Lower leg skin (tissue), 3 donors: Measurements from ENCODE around the gene KATNA1.

ENCODE experiments used
- POLR2A ChIP-seq, 2 donors: fragments of 450-650 bp; IDR thresholded peaks; one replicate each; pipeline ENCODE4 v1.6.1; 2016 to 2017; ENCODE audit warnings: antibody characterized with exemption in 2 of 2, mild to moderate bottlenecking in 1 of 2, moderate library complexity in 1 of 2
- TF ChIP-seq, protein P1 (sequence below), 3 donors: fragments of 450-650 bp; IDR thresholded peaks; one replicate each; pipeline ENCODE4 v1.5.1; 2016; ENCODE audit warnings: antibody characterized with exemption in 3 of 3, mild to moderate bottlenecking in 3 of 3, moderate library complexity in 2 of 3

DNA sequence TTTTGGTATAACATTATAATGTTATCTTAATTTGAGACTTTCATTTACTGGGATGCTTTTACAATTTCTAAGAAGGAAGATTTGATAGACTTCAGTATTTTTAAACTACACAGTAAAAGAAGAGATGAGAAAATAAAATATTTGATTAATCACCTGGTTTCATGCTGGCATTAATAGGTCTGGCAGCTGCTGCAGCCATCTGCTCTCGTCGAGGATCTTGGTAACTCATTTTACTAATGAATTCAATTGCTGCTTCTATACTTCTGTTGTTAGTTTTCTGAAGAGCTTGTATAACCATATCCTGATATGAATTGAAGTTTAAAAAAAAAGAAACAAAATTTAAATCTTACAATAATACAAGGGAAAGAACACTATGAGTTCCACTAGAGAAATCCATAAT lies 46.4 kb upstream of the KATNA1 start:
- TF ChIP-seq, protein P1, sequence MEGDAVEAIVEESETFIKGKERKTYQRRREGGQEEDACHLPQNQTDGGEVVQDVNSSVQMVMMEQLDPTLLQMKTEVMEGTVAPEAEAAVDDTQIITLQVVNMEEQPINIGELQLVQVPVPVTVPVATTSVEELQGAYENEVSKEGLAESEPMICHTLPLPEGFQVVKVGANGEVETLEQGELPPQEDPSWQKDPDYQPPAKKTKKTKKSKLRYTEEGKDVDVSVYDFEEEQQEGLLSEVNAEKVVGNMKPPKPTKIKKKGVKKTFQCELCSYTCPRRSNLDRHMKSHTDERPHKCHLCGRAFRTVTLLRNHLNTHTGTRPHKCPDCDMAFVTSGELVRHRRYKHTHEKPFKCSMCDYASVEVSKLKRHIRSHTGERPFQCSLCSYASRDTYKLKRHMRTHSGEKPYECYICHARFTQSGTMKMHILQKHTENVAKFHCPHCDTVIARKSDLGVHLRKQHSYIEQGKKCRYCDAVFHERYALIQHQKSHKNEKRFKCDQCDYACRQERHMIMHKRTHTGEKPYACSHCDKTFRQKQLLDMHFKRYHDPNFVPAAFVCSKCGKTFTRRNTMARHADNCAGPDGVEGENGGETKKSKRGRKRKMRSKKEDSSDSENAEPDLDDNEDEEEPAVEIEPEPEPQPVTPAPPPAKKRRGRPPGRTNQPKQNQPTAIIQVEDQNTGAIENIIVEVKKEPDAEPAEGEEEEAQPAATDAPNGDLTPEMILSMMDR (IDR thresholded peaks at IDR 0.05), result no peak
- TF ChIP-seq POLR2A (IDR thresholded peaks at IDR 0.05), result no peak
